Activated gamma-delta T cell (primary cell): ENCODE measurements around the gene TRIP13.
"Not testable (repeated sequence)": the region's sequence is repeated elsewhere in the genome, so short reads cannot be mapped to it uniquely, and the experiment has no call there.

ENCODE experiments used
- DNase-seq: peaks from one replicate; lab custom pipeline; 2025; lab: John Stamatoyannopoulos, UW

The TRIP13 gene

GRCh38 chr5:891837-892393, 769 bp upstream of the TRIP13 start:
- DNase-seq: no peak

- DNase-seq: no peak
These were observed 438 bp downstream of the TRIP13 start for GRCh38 chr5:893137-893506.

- DNase-seq: no peak
These were observed 1.0 kb downstream of the TRIP13 start for GRCh38 chr5:893711-894110.

- no peak for DNase-seq
These were observed 8.1 kb downstream of the TRIP13 start for GRCh38 chr5:900781-901180.

GRCh38 chr5:902129-902916, 9.6 kb downstream of the TRIP13 start:
- DNase-seq: no peak

- no peak for DNase-seq
These were observed 11.0 kb downstream of the TRIP13 start for GRCh38 chr5:903756-904096.

- DNase-seq: no peak
These were observed 12.5 kb downstream of the TRIP13 start for GRCh38 chr5:905139-905642.

- DNase-seq: no peak
These were observed 14.8 kb downstream of the TRIP13 start for GRCh38 chr5:907366-907910.

GRCh38 chr5:908172-908571, 15.5 kb downstream of the TRIP13 start:
- no peak for DNase-seq

- DNase-seq: no peak
These were observed 16.4 kb downstream of the TRIP13 start for GRCh38 chr5:909086-909485.

GRCh38 chr5:909994-910768, 17.5 kb downstream of the TRIP13 start:
- no peak for DNase-seq

- no peak for DNase-seq
These were observed 18.1 kb downstream of the TRIP13 start for GRCh38 chr5:910769-911160.

GRCh38 chr5:911601-912000, 18.9 kb downstream of the TRIP13 start:
- no peak for DNase-seq

- no peak for DNase-seq
These were observed 19.8 kb downstream of the TRIP13 start for GRCh38 chr5:912280-913091.

- DNase-seq: no peak
These were observed 21.5 kb downstream of the TRIP13 start for GRCh38 chr5:914174-914573.

- no peak for DNase-seq
These were observed 21.9 kb downstream of the TRIP13 start for GRCh38 chr5:914612-915011.

GRCh38 chr5:915346-915745, 22.7 kb downstream of the TRIP13 start:
- not testable (repeated sequence) for DNase-seq

- DNase-seq: no peak
These were observed 23.3 kb downstream of the TRIP13 start for GRCh38 chr5:915946-916345.

GRCh38 chr5:916441-917293, 24.0 kb downstream of the TRIP13 start:
- no peak for DNase-seq

GRCh38 chr5:918717-919116, 26.0 kb downstream of the TRIP13 start:
- not testable (repeated sequence) for DNase-seq
